ENCODE measurements around the gene IRGQ.
"Not testable (repeated sequence)": the region's sequence is repeated elsewhere in the genome, so short reads cannot be mapped to it uniquely, and the experiment has no call there.

The IRGQ gene

DNA sequence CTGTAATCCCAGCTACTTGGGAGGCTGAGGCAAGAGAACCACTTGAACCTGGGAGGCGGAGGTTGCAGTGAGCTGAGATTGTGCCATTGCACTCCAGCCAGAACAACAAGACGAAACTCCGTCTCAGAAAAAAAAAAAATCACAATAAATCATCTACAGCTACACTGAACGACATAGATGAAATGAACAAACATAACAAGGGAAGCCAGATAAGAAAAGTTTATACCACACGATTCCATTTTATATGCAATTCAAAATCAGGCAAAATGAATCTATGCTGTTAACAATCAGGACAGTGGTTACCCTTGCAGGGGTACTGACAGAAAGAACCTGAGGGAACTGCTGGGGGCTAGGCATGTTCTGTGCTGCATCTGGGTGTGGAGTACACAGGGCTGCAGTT, 26.3 kb downstream of the IRGQ start:
- DNase-seq = no peak

DNA sequence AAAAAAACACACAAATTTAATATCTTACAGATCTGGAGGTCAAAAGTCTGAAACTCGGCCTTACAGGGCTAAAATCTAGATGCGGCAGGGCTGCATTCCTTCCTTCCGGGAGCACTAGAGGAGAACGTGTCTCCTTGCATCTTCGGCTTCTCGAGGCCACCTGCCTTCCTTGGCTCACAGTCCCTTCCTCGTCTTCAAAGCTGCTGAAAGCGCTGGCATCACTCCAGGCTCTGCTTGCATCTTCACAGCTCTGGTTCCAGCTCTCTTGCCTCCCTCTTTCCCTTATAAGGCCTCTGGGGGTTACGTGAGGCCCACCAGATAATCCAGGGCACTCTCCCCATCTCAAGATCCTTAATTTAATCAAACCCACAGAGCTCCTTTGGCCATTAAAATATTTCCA, 31.1 kb downstream of the IRGQ start:
- no peak for DNase-seq

DNA sequence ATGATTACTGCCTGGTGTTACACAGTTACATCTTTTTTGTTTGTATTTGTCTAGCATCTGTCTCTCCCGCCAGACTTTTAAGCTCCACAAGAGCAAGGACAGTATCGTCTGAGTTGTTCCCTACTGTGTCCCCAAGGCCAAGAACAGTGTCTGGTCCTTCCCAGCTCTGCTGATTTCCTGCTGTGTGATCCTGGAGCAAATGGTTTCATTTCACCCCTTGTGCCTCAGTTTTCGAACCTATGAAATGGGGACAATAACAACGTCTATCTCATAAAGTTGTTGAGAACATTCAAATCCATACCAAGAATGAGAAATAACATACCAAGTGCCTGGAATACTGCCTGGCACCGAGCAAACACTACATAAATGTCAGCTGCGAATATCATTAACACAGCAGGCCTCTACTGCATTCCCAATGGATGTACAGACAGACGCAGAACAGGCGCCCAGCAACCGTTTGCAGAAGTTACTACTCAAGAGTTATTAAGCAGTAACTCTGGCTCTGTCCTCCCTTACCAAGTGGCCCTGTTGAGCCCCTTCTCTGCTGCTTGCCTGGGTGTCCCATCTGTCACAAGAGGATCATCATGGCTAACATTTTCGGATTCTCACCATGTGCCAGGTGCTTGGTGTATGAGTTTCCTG, 32.0 kb downstream of the IRGQ start:
- DNase-seq = no peak

DNA sequence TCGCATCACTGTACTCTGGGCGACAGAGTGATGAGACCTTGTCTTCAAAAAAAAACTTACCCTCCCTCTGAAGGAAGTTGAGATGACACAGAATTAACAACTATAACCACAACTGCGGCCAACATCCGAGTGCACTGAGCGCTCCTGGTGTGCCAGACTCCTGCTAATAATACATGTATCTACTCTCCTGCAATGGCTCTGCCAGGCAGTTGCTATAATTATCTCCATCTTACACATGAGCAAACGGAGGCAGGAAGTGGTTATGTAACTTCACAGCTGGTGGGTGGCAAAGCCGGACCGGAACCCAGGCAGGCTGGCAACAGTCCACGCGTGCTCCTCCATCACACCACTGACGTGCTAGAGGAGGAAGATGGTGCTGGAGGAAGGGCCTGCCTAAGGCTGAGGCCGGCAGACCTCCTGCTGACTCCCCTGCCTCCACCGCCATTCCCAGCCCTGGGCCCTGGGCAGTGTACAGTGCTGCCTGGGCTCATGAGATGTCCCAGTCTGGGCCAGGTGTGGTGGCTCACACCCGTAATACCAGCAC, 33.2 kb downstream of the IRGQ start:
- DNase-seq = peak; percentile 77

DNA sequence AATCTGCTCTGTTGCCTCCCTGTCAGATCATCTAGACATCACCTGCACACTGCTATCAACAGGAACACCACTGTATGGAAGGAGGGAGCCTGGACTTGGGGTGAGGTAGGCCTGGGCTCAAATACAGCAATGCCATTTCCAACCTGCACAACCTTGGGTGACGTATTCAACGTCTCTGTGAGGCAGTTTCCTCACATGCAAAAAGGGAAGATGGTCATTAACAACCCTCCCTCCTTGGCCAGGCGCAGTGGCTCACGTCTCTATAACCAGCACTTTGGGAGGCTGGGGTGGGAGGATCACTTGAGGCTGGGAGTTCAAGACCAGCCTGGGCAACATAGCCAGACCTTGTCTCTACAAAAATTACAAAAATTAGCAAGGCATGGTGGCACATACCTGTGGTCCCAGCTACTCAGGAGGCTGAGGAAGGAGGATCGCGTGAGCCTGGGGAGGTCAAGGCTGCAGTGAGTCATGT, 33.7 kb downstream of the IRGQ start:
- DNase-seq = no peak

DNA sequence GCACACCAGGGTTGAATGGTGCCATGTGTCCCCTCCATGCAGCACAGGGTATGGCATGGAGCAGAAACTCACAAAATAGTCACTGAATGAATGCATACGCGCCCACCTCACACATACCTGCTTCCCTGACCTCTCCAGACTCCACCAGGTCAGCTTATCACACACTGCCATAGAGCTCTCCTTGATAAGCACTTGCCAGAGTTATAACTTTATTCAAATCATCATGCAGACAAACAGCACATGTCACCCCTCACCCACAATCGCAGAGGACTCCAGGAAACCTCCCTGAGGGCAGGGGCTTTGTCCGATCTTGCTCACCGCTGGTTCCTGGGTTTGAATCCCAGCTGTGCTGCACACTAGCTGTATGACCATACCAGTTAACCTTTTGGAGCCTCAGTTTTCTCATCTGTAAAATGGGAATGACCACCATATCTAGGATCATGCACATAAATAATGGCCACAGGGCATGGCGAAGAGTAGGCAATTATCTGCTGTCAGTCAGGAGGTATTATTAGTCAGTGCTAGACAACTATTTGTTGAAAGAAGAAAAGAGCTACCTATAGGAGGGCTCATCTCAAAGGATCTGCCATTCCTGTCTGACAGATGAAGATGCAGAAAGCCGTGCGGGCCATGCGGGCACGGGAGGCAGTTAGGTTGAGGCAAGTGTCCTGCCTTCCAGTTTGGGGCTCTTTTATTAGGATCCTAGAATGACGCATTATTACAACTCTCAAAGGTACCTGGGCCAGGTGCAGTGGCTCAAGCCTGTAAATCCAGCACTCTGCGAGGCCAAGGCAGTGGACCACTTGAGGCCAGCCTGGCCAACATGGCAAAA, 34.6 kb downstream of the IRGQ start:
- no peak for DNase-seq

DNA sequence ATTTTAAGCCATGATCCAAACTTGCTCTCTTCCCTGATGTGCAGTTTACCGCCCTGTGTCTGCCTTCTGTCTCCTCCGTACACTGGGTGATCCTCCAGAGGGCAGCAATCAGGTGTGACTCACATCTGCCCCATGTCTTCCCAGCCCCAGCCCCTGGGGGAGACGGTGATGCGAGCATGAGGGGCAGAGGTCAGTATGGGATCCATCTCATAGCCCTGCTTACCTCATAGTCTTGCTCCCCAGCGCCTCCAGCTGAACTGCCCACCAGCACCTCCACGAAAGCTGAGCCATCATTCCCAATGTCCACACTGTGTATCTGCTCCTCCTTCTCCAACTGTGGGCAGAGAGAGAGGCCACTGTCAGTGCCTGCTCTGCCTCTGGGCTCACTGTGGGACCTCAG, 35.2 kb downstream of the IRGQ start:
- peak; percentile 4 for DNase-seq

DNA sequence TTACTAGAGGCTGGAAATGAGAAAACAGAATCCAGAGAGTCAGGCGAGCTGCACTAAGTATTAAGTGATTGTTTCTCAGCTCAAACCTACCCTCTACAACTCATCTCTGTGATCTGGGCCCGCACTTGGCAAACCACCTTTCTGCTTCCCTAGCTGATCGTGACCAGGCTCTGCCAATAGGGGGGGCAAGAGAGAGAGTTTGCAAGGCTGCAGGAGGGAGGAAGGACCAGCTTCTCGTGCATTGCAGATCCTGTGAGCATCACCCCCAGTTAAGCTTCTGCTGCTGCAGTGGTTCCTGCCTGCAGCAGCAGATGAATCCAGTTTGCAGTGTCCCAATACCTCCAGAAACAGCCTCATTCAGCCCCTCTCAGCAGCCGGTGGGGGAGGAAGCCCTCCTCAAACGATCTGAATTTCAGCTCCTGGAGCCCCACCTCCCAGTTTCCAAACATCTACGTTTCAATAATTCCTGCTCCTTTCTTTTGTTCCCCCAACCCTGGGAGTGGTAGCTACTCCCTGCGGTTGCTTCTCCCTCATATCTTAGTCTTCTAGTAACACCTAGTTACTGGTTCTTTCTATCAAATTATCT, 40.7 kb downstream of the IRGQ start:
- DNase-seq = peak; percentile 58

DNA sequence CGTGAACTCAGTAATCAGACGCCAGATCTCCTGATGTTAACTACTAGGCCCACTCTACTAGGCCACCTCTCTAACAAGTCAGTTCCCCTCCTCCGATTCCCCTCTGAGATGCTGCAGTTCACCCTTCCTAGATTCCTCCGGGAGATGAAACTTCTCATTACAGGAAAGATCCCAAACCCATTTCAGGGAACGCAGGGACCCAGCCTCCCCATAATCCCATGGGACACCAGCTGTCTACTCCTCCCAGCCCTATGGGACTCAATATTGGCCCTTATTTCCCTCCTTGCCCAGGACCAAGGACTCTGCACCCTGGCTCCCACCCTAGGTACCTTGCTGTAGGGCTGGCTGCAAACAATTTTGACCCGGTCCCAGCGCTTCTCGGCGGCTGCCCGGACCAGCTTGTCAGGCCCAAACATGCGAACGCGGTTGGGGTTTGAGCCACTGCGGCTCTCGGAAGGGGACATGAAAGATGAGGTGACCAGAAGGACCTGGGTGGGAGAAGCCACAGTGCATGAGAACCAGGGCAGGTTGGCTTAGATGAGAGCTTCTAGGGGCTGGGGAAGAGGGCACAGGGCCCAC, 41.5 kb downstream of the IRGQ start:
- DNase-seq = no peak

DNA sequence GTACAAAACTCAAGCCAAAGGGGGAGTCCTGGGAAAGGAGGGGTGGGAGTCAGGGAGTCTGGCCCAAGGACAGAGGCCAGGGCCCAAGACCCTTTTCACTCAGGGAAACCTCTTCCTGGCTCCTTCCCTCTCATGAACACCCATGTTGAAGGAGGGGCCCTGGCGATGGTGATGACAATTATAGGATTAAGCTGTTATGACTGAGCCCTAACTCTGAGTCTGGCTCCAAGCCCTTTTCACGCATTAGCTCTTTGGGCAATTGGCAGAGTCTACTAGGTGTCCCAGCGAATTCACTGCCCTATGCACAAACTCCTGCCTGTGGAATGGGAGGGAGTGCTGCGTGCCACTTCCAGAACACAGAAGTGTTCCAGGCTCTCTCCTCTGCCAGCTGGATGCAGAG, 42.3 kb downstream of the IRGQ start:
- no peak for DNase-seq

DNA sequence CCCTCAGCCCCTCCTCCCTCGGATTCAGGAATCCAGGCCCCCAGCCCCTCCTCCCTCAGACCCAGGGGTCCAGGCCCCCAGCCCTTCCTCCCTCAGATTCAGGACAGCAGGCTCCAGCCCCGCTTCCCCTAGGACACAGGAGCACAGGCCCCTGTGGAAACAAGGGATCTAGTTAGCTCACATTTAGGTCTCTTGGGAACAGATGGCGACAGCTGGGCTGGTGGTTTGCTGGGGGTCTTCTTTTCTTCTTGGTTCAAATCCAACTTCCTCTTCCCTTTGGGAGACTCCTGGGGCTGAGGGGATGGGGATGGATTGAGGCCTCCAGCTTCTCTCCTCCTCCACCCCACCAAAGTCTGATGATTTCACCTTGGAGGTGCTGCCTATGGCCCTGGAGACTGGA, 43.3 kb downstream of the IRGQ start:
- DNase-seq = no peak

DNA sequence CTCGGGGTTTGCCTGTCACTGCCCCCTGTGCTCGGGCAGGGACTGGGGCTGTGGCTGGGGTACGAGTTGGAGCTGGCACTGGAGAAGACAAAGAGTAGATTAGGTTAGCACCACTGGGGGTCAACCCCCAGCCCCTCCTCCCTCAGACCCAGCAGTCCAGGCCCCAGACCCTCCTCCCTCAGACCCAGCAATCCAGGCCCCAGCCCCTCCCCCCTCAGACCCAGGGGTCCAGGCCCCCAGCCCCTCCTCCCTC, 43.8 kb downstream of the IRGQ start:
- DNase-seq = no peak

DNA sequence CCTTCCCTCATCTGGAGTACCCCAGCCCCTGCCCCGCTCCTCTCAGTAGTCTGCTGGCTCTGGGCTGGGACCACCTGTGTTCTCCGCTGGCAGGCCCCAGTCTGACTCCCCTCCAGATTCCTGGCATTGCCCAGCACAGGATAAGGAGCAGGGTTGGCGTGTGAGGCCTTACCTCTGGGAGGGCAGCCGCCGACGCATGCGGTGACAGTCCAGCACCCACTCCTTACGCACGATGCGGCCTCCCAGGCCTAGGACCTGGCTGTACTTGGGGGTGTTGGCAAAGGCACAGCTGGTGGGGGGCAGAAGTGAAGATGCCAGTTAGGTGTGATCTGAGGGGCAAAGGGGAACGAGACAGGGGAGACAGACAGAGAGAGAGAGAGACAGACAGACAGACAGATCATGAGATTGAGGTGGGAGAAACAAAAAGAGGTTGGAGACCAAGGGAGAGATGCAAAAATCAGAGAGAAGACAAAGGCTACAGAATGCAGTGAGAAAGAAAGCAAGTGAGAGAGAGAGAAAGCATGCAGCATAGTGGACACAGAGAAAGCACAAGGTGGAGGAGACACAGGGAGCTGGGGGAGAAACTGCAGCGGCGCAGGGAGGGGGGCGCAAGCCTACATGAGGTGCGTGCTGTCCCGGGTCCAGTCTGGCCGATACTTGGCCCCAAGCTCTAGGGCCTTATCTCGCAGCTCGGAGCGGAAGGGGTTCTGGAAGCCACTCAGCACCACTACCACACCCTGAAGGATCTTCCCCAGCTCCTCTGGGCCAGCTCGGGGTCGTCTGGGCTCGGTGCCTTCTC, 44.3 kb downstream of the IRGQ start:
- no peak for DNase-seq

DNA sequence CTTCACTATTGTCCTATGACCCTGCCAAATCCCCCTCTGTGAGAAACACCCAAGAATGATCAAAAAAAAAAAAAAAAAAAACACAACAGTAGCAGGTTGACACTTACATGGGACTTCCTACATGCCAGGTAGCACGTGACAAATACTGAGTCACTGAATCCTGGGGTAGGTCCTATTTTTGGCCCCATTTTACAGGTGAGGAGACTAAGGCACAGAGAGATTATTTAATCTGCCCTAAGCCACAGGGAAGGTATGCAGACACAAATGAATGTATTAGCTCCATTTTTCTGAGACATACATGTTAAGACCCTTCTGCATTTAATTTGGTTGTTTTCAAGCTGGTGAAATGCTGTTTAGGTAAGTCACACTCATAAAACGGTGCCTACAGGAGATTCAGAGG, 47.2 kb downstream of the IRGQ start:
- no peak for DNase-seq

DNA sequence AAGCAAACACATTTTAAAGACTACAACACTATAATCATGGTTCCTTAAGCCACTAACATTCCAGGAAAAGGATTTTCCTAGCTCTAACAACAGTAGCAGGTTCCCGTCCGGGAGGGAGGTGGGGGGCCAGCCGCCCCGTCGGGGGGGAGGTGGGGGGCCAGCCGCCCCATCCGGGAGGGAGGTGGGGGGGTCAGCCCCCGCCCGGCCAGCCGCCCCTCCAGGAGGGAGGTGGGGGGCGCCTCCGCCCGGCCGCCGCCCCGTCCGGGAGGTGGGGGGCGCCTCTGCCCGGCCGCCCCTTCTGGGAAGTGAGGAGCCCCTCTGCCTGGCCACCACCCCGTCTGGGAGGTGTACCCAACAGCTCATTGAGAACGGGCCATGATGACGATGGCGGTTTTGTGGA, 48.0 kb downstream of the IRGQ start:
- DNase-seq = not testable (repeated sequence)

DNA sequence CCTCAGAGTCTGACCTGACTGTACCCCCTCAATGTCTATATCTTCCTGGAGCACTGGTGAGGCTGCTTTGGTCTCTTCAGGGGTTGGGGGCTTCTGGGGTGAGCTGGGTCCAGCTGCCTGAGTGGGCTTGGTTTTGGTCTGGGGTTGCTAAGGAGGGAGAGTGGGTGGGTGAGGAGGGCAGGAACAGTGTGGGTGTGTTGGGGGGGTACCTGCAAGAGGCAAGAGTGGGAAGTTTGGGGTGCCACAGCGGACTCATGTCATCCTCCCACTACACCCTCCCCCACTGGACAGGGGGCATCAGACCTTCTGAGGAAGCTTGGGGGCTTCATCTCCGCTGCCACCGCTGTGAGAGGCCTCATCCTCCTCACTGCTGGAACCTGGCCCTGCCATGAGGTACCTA, 49.4 kb downstream of the IRGQ start:
- no peak for DNase-seq

DNA sequence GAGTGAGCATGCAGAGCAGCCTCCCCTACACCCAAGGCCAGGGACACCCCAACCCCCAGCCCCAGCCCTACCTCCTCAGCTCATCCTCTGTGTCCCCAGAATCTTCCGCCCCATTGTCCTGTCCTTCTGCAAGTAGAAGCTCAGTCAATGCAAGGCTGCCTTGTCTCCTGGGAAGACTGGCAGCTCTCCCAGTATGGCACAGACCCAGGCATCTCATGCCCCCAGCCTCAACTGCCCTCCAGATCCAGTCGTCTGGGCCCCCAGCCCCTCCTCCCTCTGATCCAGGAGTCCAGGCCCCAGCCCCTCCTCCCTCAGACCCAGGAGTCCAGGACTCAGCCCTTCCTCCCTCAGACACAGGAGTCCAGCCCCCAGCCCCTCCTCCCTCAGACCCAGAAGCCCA, 50.0 kb downstream of the IRGQ start:
- DNase-seq = no peak

DNA sequence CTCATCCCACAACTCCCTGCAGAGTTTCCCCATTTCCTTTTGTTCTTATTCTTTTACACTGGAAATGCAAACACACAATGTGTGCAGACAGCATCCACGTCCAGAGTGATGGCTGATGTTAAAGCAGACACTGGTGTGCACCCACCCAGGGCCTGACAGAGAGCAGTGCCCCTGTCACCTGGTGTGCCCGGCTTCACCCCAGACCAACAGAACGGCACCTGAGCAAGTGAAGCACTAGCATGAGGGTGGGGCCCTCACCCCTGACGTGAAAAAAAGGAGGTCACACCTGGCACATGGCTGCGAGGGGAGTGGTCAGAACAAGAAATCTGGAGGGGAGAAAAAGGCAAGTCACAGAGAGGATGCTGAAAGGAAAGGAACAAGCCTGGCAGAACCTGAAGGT, 50.7 kb downstream of the IRGQ start:
- no peak for DNase-seq

DNA sequence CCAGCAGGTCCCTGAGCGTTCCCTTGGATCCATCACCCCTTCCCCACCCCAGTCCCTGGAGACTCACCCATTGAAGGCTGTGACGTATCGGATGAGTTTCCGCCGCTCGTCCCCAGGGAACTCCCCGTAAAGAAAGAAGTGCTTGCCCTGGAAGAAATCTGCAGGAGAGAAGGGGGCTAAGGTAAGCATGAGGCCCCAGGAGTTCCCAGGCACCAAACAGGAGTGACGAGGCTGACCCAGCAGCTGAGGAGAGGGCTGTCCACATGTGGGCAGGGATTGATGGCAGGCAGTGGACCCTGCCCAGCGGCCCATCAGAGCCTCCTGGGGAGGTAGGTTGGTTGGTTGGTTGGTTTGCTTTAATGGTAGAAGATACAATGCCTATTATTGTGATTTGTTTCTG, 51.9 kb downstream of the IRGQ start:
- DNase-seq = no peak

DNA sequence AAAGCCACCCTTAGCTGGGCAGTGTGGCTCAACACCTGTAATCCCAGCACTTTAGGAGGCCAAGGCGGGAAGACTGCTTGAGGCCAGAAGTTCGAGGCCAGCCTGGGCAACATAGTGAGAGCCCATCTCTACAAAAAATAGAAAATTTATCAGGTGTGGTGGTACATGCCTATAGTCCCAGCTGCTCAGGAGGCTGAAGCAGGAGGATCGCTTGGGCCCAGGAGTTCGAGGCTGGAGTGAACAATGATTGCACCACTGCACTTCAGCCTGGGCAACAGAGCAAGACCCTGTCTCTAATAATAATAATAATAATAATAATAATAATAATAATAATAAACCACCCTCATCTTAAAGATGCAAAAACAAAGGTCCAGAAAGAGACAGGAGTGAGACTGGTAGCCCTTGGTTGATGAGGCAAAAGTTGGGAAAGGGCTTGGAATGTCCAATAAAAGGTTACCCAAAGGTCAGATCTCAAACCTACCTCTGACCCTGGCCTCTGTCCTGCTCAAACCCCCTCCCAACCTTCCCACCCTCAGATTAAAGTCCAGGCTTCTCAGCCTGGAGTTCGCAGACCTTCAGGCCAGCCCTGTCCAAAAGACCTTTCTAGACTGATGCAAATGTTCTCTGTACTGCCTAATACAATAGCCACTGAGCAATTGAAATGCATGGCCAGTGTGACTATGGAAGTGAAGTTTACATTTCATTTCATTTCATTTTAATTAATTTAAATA, 53.8 kb downstream of the IRGQ start:
- DNase-seq = no peak

DNA sequence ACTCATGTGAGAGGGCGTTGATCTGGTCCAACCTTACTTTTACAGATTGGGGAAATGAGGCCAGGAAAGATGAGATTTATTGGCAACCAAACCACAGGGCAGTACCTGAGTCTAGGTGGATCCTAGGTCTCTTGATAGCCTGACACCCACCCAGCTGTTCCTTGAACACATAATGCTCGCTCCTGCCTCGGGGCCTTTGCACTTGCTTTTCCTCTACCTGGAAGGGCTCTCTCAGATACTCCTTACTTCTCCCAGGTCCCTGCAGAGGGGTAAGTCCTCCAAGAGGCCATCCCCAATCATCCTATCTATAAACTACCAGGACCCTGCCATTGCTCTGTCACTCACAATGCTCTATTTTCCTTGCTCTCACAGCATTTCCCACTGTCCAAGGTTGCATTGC, 55.6 kb downstream of the IRGQ start:
- DNase-seq = no peak

DNA sequence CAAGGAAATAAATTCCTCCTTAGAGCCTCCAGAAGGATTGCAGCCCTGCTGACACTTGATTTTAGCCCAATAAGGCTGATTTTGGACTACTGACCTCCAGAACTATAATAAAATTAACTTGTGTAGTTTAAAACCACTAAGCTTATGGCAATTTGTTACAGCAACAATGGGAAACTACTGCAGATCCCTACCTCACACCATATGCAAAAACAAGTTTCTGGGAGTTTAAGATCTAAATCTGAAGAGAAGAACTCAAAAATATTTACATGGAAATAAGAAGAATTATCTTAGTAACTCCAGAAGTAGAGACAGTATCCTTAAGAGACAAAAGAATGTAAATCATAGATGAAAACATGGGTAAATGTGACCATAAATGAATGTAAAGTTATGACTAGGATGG, 57.0 kb downstream of the IRGQ start:
- no peak for DNase-seq
